GM12878 (cell line): ENCODE data around the gene PF4V1. TPM values are rescaled to one million over a fixed set of nuclear protein-coding genes. Genes with fewer than 3 reads are reported as not detected.

Experiments used
- ATAC-seq: fragments of 200-7000 bp; cut with Tn5 transposase; 3 replicates; pipeline ENCODE4 v1.9.1; 2020; ENCODE audit warnings: mild to moderate bottlenecking, moderate library complexity
- BruUV-seq: library from RNA; stranded (reverse); fragments of 400-500 nt; replicated peaks from 2 replicates; lab custom pipeline; 2021; lab: Mats Ljungman, UMichigan
- CTCF ChIA-PET: fragments of 300-600 bp; sonication (Branson Sonifier 250); formaldehyde crosslinking; extraction: SDS; loops from one replicate; lab custom pipeline; 2021; ENCODE audit warnings: inconsistent platforms; lab: Yijun Ruan, JAX
- POLR2A ChIA-PET: fragments of 350-600 bp; formaldehyde crosslinking; extraction: SDS; loops from one replicate; lab custom pipeline; 2021; ENCODE audit warnings: inconsistent platforms; lab: Charles Lee
- RAD21 ChIA-PET: fragments of 300-600 bp; sonication (Branson Sonifier 250); formaldehyde crosslinking; loops from one replicate; lab custom pipeline; 2023; ENCODE audit warnings: antibody characterized with exemption; ENCODE audit not compliant: unreplicated experiment; lab: Charles Lee
- SMC1A ChIA-PET: fragments of 300-600 bp; sonication (Branson Sonifier 250); formaldehyde crosslinking; loops from one replicate; lab custom pipeline; 2023; ENCODE audit not compliant: unreplicated experiment, uncharacterized antibody; lab: Charles Lee
- DNase-seq: peaks from one replicate; pipeline ENCODE4 v3.0.0-alpha.2; 2011; ENCODE audit warnings: low read depth, low spot score
- FAIRE-seq: peaks from 3 replicates; lab custom pipeline; 2011; peaks lifted over from hg19 to GRCh38; lab: Jason Lieb, UNC
- H2AFZ ChIP-seq: 2 replicates; pipeline ENCODE4 v1.6.0; 2011; ENCODE audit warnings: low read depth, low read length, control low read depth; ENCODE audit not compliant: control insufficient read depth
- H3K27ac ChIP-seq: 2 replicates; pipeline ENCODE4 v1.5.1; 2011; ENCODE audit warnings: control low read depth; ENCODE audit not compliant: control insufficient read depth, insufficient read depth
- H3K27me3 ChIP-seq, 2 experiments: replicated peaks in 1 of 2; 2 replicates each; pipeline versions ENCODE4 v1.6.0 to v1.6.1; 2011; ENCODE audit warnings: low read length in 1 of 2; ENCODE audit not compliant: control insufficient read depth in 2 of 2, insufficient read depth in 2 of 2
- H3K36me3 ChIP-seq, 2 experiments: 2 replicates each; pipeline ENCODE4 v1.5.1; 2011; ENCODE audit warnings: low read length in 1 of 2; ENCODE audit not compliant: control insufficient read depth in 2 of 2, insufficient read depth in 2 of 2
- H3K4me1 ChIP-seq: 2 replicates; pipeline ENCODE4 v1.6.1; 2011; ENCODE audit warnings: mild to moderate bottlenecking, low read length, moderate library complexity, mixed read lengths; ENCODE audit not compliant: control insufficient read depth, insufficient read depth
- H3K4me2 ChIP-seq: 2 replicates; pipeline ENCODE4 v1.6.0; 2011; ENCODE audit warnings: control low read depth; ENCODE audit not compliant: control insufficient read depth, insufficient read depth
- H3K4me3 ChIP-seq: fragments of 200-600 bp; sonication (generic); 2 replicates; pipeline ENCODE4 v1.5.1; 2016
- H3K79me2 ChIP-seq: 2 replicates; pipeline ENCODE4 v1.6.0; 2011; ENCODE audit warnings: low read length; ENCODE audit not compliant: control insufficient read depth, insufficient read depth
- H3K9ac ChIP-seq: 2 replicates; pipeline ENCODE4 v1.8.0; 2011; ENCODE audit warnings: low read length, control low read depth, mixed read lengths; ENCODE audit not compliant: control insufficient read depth, insufficient read depth
- H3K9me3 ChIP-seq: replicated peaks from 3 replicates; pipeline ENCODE4 v1.5.1; 2011; ENCODE audit warnings: mild to moderate bottlenecking, low read length; ENCODE audit not compliant: control insufficient read depth, insufficient read depth
- H4K20me1 ChIP-seq: 2 replicates; pipeline ENCODE4 v1.6.0; 2011; ENCODE audit not compliant: control insufficient read depth, insufficient read depth
- BRCA1 ChIP-seq: IDR thresholded peaks from 2 replicates; pipeline ENCODE4 v1.6.1; 2011; ENCODE audit warnings: low read depth, low read length, improper control_type of control experiment
- IRF4 ChIP-seq: IDR thresholded peaks from 2 replicates; pipeline ENCODE4 v1.6.1; 2011; ENCODE audit warnings: low read depth, low read length
- REST ChIP-seq: IDR thresholded peaks from 2 replicates; pipeline ENCODE4 v1.6.1; 2012; ENCODE audit warnings: mild to moderate bottlenecking, low read depth, low read length
- SREBF2 ChIP-seq: IDR thresholded peaks from 2 replicates; pipeline ENCODE4 v1.6.1; 2012; ENCODE audit warnings: mild to moderate bottlenecking, low read length
- WGBS: methylation state at CpG from one replicate; pipeline ENCODE4 v1.1.6; 2016; ENCODE audit warnings: low lambda C conversion rate; ENCODE audit not compliant: insufficient replicate concordance, insufficient coverage; ENCODE audit errors: missing lambda C conversion rate; 5-methylcytosine and 5-hydroxymethylcytosine counted together
- in situ Hi-C: fragments of 300-500 bp; cut with MboI; formaldehyde crosslinking; loops from 9 replicates; pipeline ENCODE4 v1.14.3; 2018; ENCODE audit warnings: mixed read lengths
- intact Hi-C: fragments of 100-400 bp; cut with micrococcal nuclease; formaldehyde crosslinking; loops from one replicate; pipeline ENCODE4 v1.14.2; 2022; ENCODE audit not compliant: unreplicated experiment
- polyA plus RNA-seq, 11 experiments: library from polyadenylated mRNA; depleted of rRNA in 4 of 11; unstranded in 6 of 11; stranded (reverse) in 5 of 11; fragments of >200 nt; fragmentation: Nextera tagmentation in 4 of 11; fragmentation: Illumina TruSeq in 1 of 11; extraction: Ambion mirVana in 4 of 11; extraction: Trizol in 1 of 11; gene quantifications; 1 replicate in 1 of 11; 2 replicates in 10 of 11; pipeline versions ENCODE4 v1.2.1 to v1.2.3, GENCODE V29; 2011 to 2016; ENCODE audit warnings: inconsistent platforms in 2 of 11, missing spikeins in 2 of 11, low read depth in 1 of 11
- total RNA-seq, 4 experiments: library from RNA; depleted of rRNA in 3 of 4; stranded (reverse); fragments of >200 nt in 3 of 4; fragmentation: Illumina TruSeq in 1 of 4; extraction: Trizol in 1 of 4; gene quantifications; 2 replicates each; pipeline versions ENCODE4 v1.2.1 to v1.2.3, GENCODE V29; 2013 to 2021

PF4V1 gene
- total and polyA plus RNA-seq, 10 of the 15 experiments (the other 5 are each of a cell fraction or from before 2014, with no cell fraction given) = not detected

DNA sequence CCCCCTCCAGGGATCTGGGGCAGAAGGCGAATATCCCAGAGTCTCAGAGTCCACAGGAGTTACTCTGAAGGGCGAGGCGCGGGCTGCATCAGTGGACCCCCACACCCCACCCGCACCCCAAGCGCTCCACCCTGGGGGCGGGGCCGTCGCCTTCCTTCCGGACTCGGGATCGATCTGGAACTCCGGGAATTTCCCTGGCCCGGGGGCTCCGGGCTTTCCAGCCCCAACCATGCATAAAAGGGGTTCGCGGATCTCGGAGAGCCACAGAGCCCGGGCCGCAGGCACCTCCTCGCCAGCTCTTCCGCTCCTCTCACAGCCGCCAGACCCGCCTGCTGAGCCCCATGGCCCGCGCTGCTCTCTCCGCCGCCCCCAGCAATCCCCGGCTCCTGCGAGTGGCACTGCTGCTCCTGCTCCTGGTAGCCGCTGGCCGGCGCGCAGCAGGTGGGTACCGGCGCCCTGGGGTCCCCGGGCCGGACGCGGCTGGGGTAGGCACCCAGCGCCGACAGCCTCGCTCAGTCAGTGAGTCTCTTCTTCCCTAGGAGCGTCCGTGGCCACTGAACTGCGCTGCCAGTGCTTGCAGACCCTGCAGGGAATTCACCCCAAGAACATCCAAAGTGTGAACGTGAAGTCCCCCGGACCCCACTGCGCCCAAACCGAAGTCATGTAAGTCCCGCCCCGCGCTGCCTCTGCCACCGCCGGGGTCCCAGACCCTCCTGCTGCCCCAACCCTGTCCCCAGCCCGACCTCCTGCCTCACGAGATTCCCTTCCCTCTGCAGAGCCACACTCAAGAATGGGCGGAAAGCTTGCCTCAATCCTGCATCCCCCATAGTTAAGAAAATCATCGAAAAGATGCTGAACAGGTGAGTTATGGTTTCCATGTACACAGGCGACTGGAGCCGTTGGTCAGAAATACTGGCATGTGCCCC, 16.3 kb downstream of the PF4V1 start, which contains the start of gene CXCL1:
Gene CXCL1, plus strand, starts transcription at position 264 of the 926 bp plus-strand sequence. Its CDS starts 78 bp downstream, at position 342.
- CTCF ChIA-PET = no interaction called here
- Histone ChIP-seq H4K20me1 (no peaks in the 10 kb centered on the region), H3K36me3 (no peaks in the 10 kb centered on the region), H3K9me3 (no peaks in the 10 kb centered on the region), H3K27ac (no peak within 1 kb of the TSS), H3K79me2 (no peaks in the 10 kb centered on the region), H2AFZ (no peak within 1 kb of the TSS), H3K4me3 (no peak within 1 kb of the TSS), H3K4me2 (no peak within 1 kb of the TSS), H3K4me1 (no peaks in the 10 kb centered on the region), H3K27me3 (peaks cover 2 to 8% of the 10 kb centered on the region in 2 experiments; a peak in 2 of 4 replicates), H3K9ac (no peak within 1 kb of the TSS)
- intact Hi-C loops (loop anchor here (5.0 to 10.0 kb wide), 2 partner anchors 258 to 295 kb away; no protein-coding TSS in a partner anchor), in situ Hi-C loops (no loop called here)
- SMC1A ChIA-PET = no interaction called here
- no TSS peak for BruUV-seq
- DNase-seq = no peak
- FAIRE-seq = no peak
- 31% methylated on average over 39 of the region's 61 CpGs for WGBS
- POLR2A ChIA-PET = no interaction called here
- TF ChIP-seq BRCA1 (no peak), SREBF2 (no peak), IRF4 (no peak), REST (no peak)
- no peak; the same call in 2 of the 3 replicates for ATAC-seq
- RAD21 ChIA-PET = no interaction called here
